ENCODE measurements around the gene S100A14.
"Not testable (repeated sequence)": the region's sequence is repeated elsewhere in the genome, so short reads cannot be mapped to it uniquely, and the experiment has no call there.

S100A14 gene

DNA sequence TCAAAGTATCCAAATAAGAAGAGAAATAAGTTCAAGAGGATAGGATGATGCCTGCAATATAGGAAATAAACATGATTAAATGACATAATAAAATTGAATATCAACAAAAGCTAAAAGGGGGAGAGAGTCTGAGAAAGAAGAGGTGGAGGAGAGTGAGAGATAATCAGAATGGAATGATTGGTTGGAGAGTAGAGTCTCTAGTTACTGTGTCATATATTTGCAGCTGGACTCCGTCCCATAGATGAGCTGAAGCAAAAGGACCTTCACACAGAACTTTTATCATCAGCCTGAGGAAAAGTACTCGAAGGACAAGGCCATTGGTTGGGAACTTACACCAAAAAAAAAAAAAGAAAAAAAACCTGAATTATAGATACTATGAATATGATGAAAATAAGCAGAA, 27.6 kb downstream of the S100A14 start:
- peaks cover 4% of the 10 kb centered on the region for H3K27me3 ChIP-seq (ENCODE audit: insufficient read depth, poor library complexity, severe bottlenecking)
- no peak overlapping the region for H3K4me3 ChIP-seq (replicated peaks; ENCODE audit: insufficient read depth, low read length)
- DNase-seq (ENCODE audit: low read depth in 1 of 2, low spot score in 1 of 2), result no peak
- no peak for TF ChIP-seq SPI1 (IDR thresholded peaks at IDR 0.05; ENCODE audit: borderline replicate concordance, low read depth)
- no peak for TF ChIP-seq GABPA (IDR thresholded peaks at IDR 0.05; ENCODE audit: low read depth)
- TF ChIP-seq, protein P1, sequence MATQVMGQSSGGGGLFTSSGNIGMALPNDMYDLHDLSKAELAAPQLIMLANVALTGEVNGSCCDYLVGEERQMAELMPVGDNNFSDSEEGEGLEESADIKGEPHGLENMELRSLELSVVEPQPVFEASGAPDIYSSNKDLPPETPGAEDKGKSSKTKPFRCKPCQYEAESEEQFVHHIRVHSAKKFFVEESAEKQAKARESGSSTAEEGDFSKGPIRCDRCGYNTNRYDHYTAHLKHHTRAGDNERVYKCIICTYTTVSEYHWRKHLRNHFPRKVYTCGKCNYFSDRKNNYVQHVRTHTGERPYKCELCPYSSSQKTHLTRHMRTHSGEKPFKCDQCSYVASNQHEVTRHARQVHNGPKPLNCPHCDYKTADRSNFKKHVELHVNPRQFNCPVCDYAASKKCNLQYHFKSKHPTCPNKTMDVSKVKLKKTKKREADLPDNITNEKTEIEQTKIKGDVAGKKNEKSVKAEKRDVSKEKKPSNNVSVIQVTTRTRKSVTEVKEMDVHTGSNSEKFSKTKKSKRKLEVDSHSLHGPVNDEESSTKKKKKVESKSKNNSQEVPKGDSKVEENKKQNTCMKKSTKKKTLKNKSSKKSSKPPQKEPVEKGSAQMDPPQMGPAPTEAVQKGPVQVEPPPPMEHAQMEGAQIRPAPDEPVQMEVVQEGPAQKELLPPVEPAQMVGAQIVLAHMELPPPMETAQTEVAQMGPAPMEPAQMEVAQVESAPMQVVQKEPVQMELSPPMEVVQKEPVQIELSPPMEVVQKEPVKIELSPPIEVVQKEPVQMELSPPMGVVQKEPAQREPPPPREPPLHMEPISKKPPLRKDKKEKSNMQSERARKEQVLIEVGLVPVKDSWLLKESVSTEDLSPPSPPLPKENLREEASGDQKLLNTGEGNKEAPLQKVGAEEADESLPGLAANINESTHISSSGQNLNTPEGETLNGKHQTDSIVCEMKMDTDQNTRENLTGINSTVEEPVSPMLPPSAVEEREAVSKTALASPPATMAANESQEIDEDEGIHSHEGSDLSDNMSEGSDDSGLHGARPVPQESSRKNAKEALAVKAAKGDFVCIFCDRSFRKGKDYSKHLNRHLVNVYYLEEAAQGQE (IDR thresholded peaks at IDR 0.05; ENCODE audit: insufficient replicate concordance, low read depth), result no peak
- H3K27ac ChIP-seq (replicated peaks), result no peak overlapping the region

DNA sequence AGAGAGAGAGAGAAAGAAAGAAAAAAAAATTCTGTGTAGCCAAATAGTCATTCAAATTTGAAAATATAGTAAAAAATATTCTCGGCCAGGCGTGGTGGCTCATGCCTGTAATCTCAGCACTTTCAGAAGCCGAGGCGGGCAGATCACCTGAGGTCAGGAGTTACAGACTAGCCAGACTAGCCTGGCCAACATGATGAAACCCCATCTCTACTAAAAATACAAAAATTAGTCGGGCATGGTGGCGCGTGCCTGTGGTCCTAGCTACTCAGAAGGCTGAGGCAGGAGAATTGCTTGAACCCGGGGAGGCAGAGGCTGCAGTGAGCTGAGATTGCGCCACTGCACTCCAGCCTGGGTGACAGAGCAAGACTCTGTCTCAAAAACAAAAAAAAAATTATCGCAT, 28.1 kb downstream of the S100A14 start:
- not testable (repeated sequence) for DNase-seq (ENCODE audit: low read depth in 1 of 2, low spot score in 1 of 2); H3K27ac ChIP-seq (replicated peaks); H3K4me3 ChIP-seq (replicated peaks; ENCODE audit: insufficient read depth, low read length); H3K27me3 ChIP-seq (ENCODE audit: insufficient read depth, poor library complexity, severe bottlenecking)

DNA sequence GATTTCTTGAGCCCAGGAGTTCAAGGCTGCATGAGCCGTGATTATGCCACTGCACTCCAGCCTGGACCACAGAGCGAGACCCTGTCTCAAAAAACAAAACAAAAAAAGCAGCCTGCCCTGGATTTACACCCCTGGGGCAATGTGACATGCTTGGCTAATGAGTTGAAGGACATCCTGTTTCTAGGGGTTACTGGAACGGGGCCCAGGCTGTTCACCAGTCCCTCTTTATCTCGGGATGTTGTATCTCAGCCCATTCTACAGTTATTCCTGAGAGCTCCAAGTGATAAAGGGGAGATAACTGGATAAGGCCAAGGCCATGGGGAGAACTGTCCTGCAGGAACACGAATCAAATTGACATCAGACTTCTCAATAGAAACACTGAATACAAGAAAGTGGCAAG, 28.8 kb downstream of the S100A14 start:
- no peak for DNase-seq (ENCODE audit: low read depth in 1 of 2, low spot score in 1 of 2)
- H3K27ac ChIP-seq (replicated peaks), result no peak overlapping the region
- no peak overlapping the region for H3K4me3 ChIP-seq (replicated peaks; ENCODE audit: insufficient read depth, low read length)
- TF ChIP-seq GABPA (IDR thresholded peaks at IDR 0.05; ENCODE audit: low read depth), result no peak
- H3K27me3 ChIP-seq (ENCODE audit: insufficient read depth, poor library complexity, severe bottlenecking), result peaks cover 4% of the 10 kb centered on the region

DNA sequence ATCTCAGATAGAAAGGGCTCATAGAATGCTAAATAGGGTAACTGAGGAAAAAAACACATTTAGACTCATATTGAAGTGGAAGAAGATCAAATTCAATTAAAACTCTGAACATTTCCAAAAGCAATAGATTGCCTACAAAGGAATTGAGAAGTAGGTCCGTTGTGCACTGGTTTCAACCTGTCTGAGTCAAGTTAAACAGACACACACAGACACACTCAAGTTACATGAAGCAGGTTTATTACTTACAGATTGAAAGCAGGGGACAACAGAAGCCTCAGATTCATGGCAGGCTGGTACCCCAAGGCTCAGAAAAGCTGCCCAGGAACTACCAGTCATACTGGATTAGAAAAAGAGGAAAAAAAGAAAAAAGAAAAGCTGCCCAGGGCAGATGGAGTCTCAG, 29.8 kb downstream of the S100A14 start:
- Histone ChIP-seq H3K27me3 (ENCODE audit: insufficient read depth, poor library complexity, severe bottlenecking) (peaks cover 4% of the 10 kb centered on the region), H3K27ac (replicated peaks) (no peak overlapping the region), H3K4me3 (replicated peaks; ENCODE audit: insufficient read depth, low read length) (no peak overlapping the region)
- DNase-seq (ENCODE audit: low read depth in 1 of 2, low spot score in 1 of 2), result no peak
- TF ChIP-seq GABPA (IDR thresholded peaks at IDR 0.05; ENCODE audit: low read depth) (no peak), POLR2AphosphoS5 (IDR thresholded peaks at IDR 0.05; ENCODE audit: low read depth) (no peak), SPI1 (IDR thresholded peaks at IDR 0.05; ENCODE audit: borderline replicate concordance, low read depth) (no peak)
- TF ChIP-seq, protein P2, sequence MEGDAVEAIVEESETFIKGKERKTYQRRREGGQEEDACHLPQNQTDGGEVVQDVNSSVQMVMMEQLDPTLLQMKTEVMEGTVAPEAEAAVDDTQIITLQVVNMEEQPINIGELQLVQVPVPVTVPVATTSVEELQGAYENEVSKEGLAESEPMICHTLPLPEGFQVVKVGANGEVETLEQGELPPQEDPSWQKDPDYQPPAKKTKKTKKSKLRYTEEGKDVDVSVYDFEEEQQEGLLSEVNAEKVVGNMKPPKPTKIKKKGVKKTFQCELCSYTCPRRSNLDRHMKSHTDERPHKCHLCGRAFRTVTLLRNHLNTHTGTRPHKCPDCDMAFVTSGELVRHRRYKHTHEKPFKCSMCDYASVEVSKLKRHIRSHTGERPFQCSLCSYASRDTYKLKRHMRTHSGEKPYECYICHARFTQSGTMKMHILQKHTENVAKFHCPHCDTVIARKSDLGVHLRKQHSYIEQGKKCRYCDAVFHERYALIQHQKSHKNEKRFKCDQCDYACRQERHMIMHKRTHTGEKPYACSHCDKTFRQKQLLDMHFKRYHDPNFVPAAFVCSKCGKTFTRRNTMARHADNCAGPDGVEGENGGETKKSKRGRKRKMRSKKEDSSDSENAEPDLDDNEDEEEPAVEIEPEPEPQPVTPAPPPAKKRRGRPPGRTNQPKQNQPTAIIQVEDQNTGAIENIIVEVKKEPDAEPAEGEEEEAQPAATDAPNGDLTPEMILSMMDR (IDR thresholded peaks at IDR 0.05; ENCODE audit: insufficient read depth, low read length), result no peak
- TF ChIP-seq, protein P1 (IDR thresholded peaks at IDR 0.05; ENCODE audit: insufficient replicate concordance, low read depth), result no peak

DNA sequence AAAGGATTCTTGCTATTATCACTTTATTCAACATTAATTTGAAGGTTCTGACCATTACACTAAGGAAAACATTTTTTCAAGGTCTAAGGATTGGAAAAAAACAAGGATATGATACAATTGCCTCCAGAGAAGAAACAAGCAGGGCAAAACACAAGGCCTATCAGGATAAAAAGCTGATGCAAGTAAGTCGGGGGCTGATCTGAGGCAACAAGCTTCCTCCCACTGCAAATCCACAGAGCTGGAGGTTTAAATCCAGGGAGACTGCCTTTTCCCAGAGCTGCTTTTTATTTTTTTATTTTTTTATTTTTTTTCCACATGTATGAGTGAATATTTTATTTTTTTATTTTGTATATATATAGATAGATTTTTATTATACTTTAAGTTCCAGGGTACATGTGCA, 31.1 kb downstream of the S100A14 start:
- no peak for DNase-seq (ENCODE audit: low read depth in 1 of 2, low spot score in 1 of 2)
- TF ChIP-seq, protein P1 (IDR thresholded peaks at IDR 0.05; ENCODE audit: insufficient replicate concordance, low read depth), result no peak
- TF ChIP-seq, protein P2 (IDR thresholded peaks at IDR 0.05; ENCODE audit: insufficient read depth, low read length), result no peak
- TF ChIP-seq SPI1 (IDR thresholded peaks at IDR 0.05; ENCODE audit: borderline replicate concordance, low read depth), result no peak
- no peak for TF ChIP-seq GABPA (IDR thresholded peaks at IDR 0.05; ENCODE audit: low read depth)
- no peak overlapping the region for H3K4me3 ChIP-seq (replicated peaks; ENCODE audit: insufficient read depth, low read length)
- H3K27me3 ChIP-seq (ENCODE audit: insufficient read depth, poor library complexity, severe bottlenecking), result peaks cover 4% of the 10 kb centered on the region
- no peak overlapping the region for H3K27ac ChIP-seq (replicated peaks)
